Tibial nerve (tissue), 4 donors: Measurements from ENCODE around the gene DNAH3. TPM values are rescaled to one million over a fixed set of nuclear protein-coding genes. Genes with fewer than 3 reads are reported as not detected.

Source experiments
- DNase-seq, 2 donors: peaks; one replicate each; pipeline ENCODE4 v3.0.0-alpha.2; 2019; ENCODE audit warnings: low spot score in 2 of 2
- H3K27ac ChIP-seq, 4 donors: fragments of 200-600 bp; sonication (generic) in 3 of 4; one replicate each; pipeline ENCODE4 v1.5.1; 2017 to 2019; ENCODE audit warnings: mild to moderate bottlenecking in 1 of 4
- H3K27me3 ChIP-seq, 2 donors: fragments of 200-600 bp; sonication (generic) in 1 of 2; one replicate each; pipeline versions ENCODE4 v1.5.1 to v1.6.0; 2017 to 2019
- H3K36me3 ChIP-seq, 3 donors: fragments of 200-600 bp; sonication (generic); one replicate each; pipeline ENCODE4 v1.5.1; 2018 to 2019
- H3K4me1 ChIP-seq, 4 donors: fragments of 200-600 bp; sonication (generic) in 3 of 4; one replicate each; pipeline ENCODE4 v1.5.1; 2017 to 2019
- H3K4me3 ChIP-seq, 4 donors: fragments of 200-600 bp; sonication (generic) in 3 of 4; one replicate each; pipeline ENCODE4 v1.5.1; 2017 to 2019; ENCODE audit warnings: mild to moderate bottlenecking in 1 of 4, moderate library complexity in 1 of 4
- H3K9me3 ChIP-seq, 4 donors: fragments of 200-600 bp; sonication (generic) in 3 of 4; one replicate each; pipeline ENCODE4 v1.5.1; 2017 to 2019
- CTCF ChIP-seq, 5 experiments: fragments of 200-600 bp in 3 of 5; fragments of 450-650 bp in 2 of 5; sonication (generic) in 3 of 5; IDR thresholded peaks; one replicate each; pipeline ENCODE4 v1.5.1; 2016 to 2019; ENCODE audit warnings: antibody characterized with exemption in 5 of 5, mild to moderate bottlenecking in 3 of 5, moderate library complexity in 2 of 5
- EP300 ChIP-seq, 2 donors: sonication (generic); formaldehyde crosslinking; IDR thresholded peaks; one replicate each; pipeline ENCODE4 v1.6.1; 2017; ENCODE audit warnings: antibody characterized with exemption in 2 of 2, mild to moderate bottlenecking in 1 of 2
- POLR2A ChIP-seq, 2 donors: fragments of 450-650 bp; IDR thresholded peaks; one replicate each; pipeline ENCODE4 v1.6.1; 2017; ENCODE audit warnings: antibody characterized with exemption in 2 of 2, mild to moderate bottlenecking in 2 of 2, moderate library complexity in 2 of 2
- WGBS, 2 donors: methylation state at CpG; one replicate each; pipeline ENCODE4 v1.1.5; 2018; 5-methylcytosine and 5-hydroxymethylcytosine counted together
- total RNA-seq, 4 donors: library from RNA; depleted of rRNA; stranded (reverse); fragments of >200 nt; gene quantifications; one replicate each; pipeline ENCODE4 v1.1.0, GENCODE V29; 2016

Gene DNAH3
- total RNA-seq, 4 donors from 2014 or later: not detected

- H3K9me3 ChIP-seq: no peaks in the 10 kb centered on the region
- peaks cover 0 to 39% (median 11%) of the 10 kb centered on the region in 4 donors for H3K4me1 ChIP-seq
- peaks cover 0 to 25% (median 0%) of the 10 kb centered on the region in 3 donors for H3K36me3 ChIP-seq
- no peak overlapping the region for H3K4me3 ChIP-seq
- DNase-seq: peak; percentile 39 to 47
- H3K27me3 ChIP-seq: no peaks in the 10 kb centered on the region
- peak overlapping the region in 2 of 4 donors; percentile 18 to 20 for H3K27ac ChIP-seq
- WGBS, 2 donors: 54 to 55% methylated on average over 4 of the region's 4 CpGs
- TF ChIP-seq POLR2A (IDR thresholded peaks at IDR 0.05) (no peak), EP300 (IDR thresholded peaks at IDR 0.05) (peak in 1 of 2 donors; percentile 37)
These were observed 232.0 kb downstream of the DNAH3 start for GRCh38 chr16:20918486-20919239.

GRCh38 chr16:20916942-20917341 is 233.7 kb downstream of the DNAH3 start:
- Histone ChIP-seq H3K27me3 (no peaks in the 10 kb centered on the region), H3K36me3 (peaks cover 0 to 12% (median 0%) of the 10 kb centered on the region in 3 donors), H3K27ac (no peak overlapping the region), H3K9me3 (no peaks in the 10 kb centered on the region), H3K4me1 (peaks cover 0 to 52% (median 15%) of the 10 kb centered on the region in 4 donors), H3K4me3 (no peak overlapping the region)
- no peak for DNase-seq
- WGBS, 2 donors: 87 to 89% methylated on average over 4 of the region's 4 CpGs
- TF ChIP-seq CTCF (IDR thresholded peaks at IDR 0.05) (no peak), EP300 (IDR thresholded peaks at IDR 0.05) (no peak), POLR2A (IDR thresholded peaks at IDR 0.05) (no peak)

GRCh38 chr16:20916289-20916688 is 234.4 kb downstream of the DNAH3 start:
- 83 to 88% methylated on average over 10 of the region's 10 CpGs for WGBS, 2 donors
- no peaks in the 10 kb centered on the region for H3K9me3 ChIP-seq

GRCh38 chr16:20911361-20911760 is 239.3 kb downstream of the DNAH3 start:
- Histone ChIP-seq H3K9me3 (no peaks in the 10 kb centered on the region), H3K4me3 (no peak overlapping the region), H3K27ac (peak overlapping the region; percentile 31 to 92 (median 72)), H3K36me3 (peaks cover 0 to 7% (median 0%) of the 10 kb centered on the region in 3 donors), H3K27me3 (no peaks in the 10 kb centered on the region), H3K4me1 (peaks cover 0 to 78% (median 25%) of the 10 kb centered on the region in 4 donors)
- WGBS, 2 donors: 50 to 52% methylated on average over 1 of the region's 1 CpG
- no peak for DNase-seq
- TF ChIP-seq EP300 (IDR thresholded peaks at IDR 0.05): no peak
- no peak for TF ChIP-seq POLR2A (IDR thresholded peaks at IDR 0.05)
- TF ChIP-seq CTCF (IDR thresholded peaks at IDR 0.05): no peak

More at GRCh38 chr16:20916289-20916688, 234.4 kb downstream of the DNAH3 start:
- peaks cover 0 to 10% (median 0%) of the 10 kb centered on the region in 3 donors for H3K36me3 ChIP-seq
- no peak for DNase-seq
- peaks cover 0 to 58% (median 20%) of the 10 kb centered on the region in 4 donors for H3K4me1 ChIP-seq
- H3K4me3 ChIP-seq: no peak overlapping the region
- no peaks in the 10 kb centered on the region for H3K27me3 ChIP-seq
- TF ChIP-seq CTCF (IDR thresholded peaks at IDR 0.05) (no peak), EP300 (IDR thresholded peaks at IDR 0.05) (no peak)
- H3K27ac ChIP-seq: no peak overlapping the region

- DNase-seq: no peak
- Histone ChIP-seq H3K4me1 (peaks cover 0 to 79% (median 30%) of the 10 kb centered on the region in 4 donors), H3K9me3 (no peaks in the 10 kb centered on the region), H3K36me3 (peaks cover 0 to 2% (median 0%) of the 10 kb centered on the region in 3 donors), H3K27ac (peak overlapping the region; percentile 31 to 92 (median 72)), H3K27me3 (no peaks in the 10 kb centered on the region), H3K4me3 (no peak overlapping the region)
- TF ChIP-seq EP300 (IDR thresholded peaks at IDR 0.05): peak; percentile 35 to 94
- no peak for TF ChIP-seq POLR2A (IDR thresholded peaks at IDR 0.05)
- no peak for TF ChIP-seq CTCF (IDR thresholded peaks at IDR 0.05)
- 34 to 37% methylated on average over 2 of the region's 2 CpGs for WGBS, 2 donors
These were observed 239.8 kb downstream of the DNAH3 start for GRCh38 chr16:20910781-20911321.
